Lung (tissue), 12 donors: ENCODE results near the gene CDC42BPB. TPM values are rescaled to one million over a fixed set of nuclear protein-coding genes. Genes with fewer than 3 reads are reported as not detected.

Source experiments
- ATAC-seq: fragments of 200-7000 bp; cut with Tn5 transposase; one replicate; pipeline ENCODE4 v1.9.1; 2020; ENCODE audit warnings: moderate number of reproducible peaks; ENCODE audit not compliant: insufficient read depth, low FRiP score
- DNase-seq, 3 donors: peaks; one replicate each; pipeline ENCODE4 v3.0.0-alpha.2; 2013 to 2017
- H3K27ac ChIP-seq, 2 donors: one replicate each; pipeline ENCODE4 v1.5.1; 2013; ENCODE audit warnings: mild to moderate bottlenecking in 2 of 2, moderate library complexity in 2 of 2, control low read depth in 1 of 2, inconsistent platforms in 1 of 2, low read depth in 1 of 2, low read length in 1 of 2
- H3K27me3 ChIP-seq, 3 donors: one replicate each; pipeline ENCODE4 v1.5.1; 2013; ENCODE audit warnings: low read length in 2 of 3; ENCODE audit not compliant: control insufficient read depth in 3 of 3, insufficient read depth in 3 of 3
- H3K36me3 ChIP-seq, 4 donors: one replicate each; pipeline ENCODE4 v1.5.1; 2013; ENCODE audit warnings: low read length in 4 of 4, mild to moderate bottlenecking in 1 of 4, moderate library complexity in 1 of 4; ENCODE audit not compliant: control insufficient read depth in 4 of 4, insufficient read depth in 4 of 4
- H3K4me1 ChIP-seq, 5 donors: one replicate each; pipeline ENCODE4 v1.5.1; 2013; ENCODE audit warnings: low read length in 5 of 5, mild to moderate bottlenecking in 2 of 5, moderate library complexity in 1 of 5; ENCODE audit not compliant: control insufficient read depth in 5 of 5, insufficient read depth in 5 of 5
- H3K4me3 ChIP-seq: one replicate; pipeline ENCODE4 v1.5.1; 2013; ENCODE audit warnings: mild to moderate bottlenecking, control low read depth, moderate library complexity
- H3K9ac ChIP-seq, 2 donors: one replicate each; pipeline ENCODE4 v1.5.1; 2013; ENCODE audit warnings: low read length in 2 of 2, control low read depth in 1 of 2; ENCODE audit not compliant: insufficient read depth in 1 of 2
- H3K9me3 ChIP-seq, 4 donors: one replicate each; pipeline ENCODE4 v1.5.1; 2013; ENCODE audit warnings: low read length in 3 of 4, mild to moderate bottlenecking in 1 of 4, moderate library complexity in 1 of 4; ENCODE audit not compliant: control insufficient read depth in 4 of 4, insufficient read depth in 3 of 4
- CTCF ChIP-seq: IDR thresholded peaks from 2 replicates; pipeline ENCODE4 v1.5.1; 2012; ENCODE audit warnings: mild to moderate bottlenecking; ENCODE audit errors: control extremely low read depth, extremely low read depth
- WGBS, 2 donors: extraction: QIAGEN DNeasy Blood & Tissue Kit; methylation state at CpG; one replicate each; pipeline ENCODE4 v1.1.7; 2013; 5-methylcytosine and 5-hydroxymethylcytosine counted together
- polyA plus RNA-seq, 2 donors: library from polyadenylated mRNA; stranded (reverse); fragments of 200-250 nt; gene quantifications; one replicate each; pipeline ENCODE4 v1.2.1, GENCODE V29; 2013
- total RNA-seq, 2 donors: library from RNA; depleted of rRNA in 1 of 2; stranded (reverse); fragments of >200 nt in 1 of 2; gene quantifications; one replicate each; pipeline ENCODE4 v1.2.1, GENCODE V29; 2014 to 2021
- donor health status: control.
- donor health status: control.
- donor health status: Bipolar disorder and iron deficiency.
- donor health status: healthy.
- donor health status: DM: yes; HTN: yes; CAD: no.

CDC42BPB gene
- total and polyA plus RNA-seq, 4 donors: 39.3 to 97.9 (median 66.6) TPM

DNA sequence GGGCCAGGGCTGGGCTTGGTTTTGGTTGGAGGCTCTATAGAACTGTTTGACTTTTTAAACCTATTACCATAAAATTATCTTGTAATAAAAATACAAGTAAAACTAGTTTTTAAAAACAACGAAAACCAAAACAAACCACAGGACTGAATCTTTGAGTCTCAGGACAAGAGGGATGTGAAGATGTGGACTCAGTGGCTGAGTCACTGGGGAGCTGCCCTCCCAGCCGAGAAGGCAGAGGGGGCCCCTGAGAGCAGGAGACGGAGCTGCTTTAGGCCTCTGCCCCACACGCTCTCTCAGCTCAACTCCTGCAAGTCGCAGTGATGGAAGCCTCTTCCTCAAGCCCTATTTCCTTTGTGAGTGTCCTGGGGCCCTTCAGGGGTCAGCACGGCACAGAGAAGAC is 59.0 kb downstream of the CDC42BPB start:
- Histone ChIP-seq H3K4me1 (peaks cover 0 to 2% (median 0%) of the 10 kb centered on the region in 5 donors), H3K27ac (no peak overlapping the region), H3K27me3 (no peaks in the 10 kb centered on the region), H3K36me3 (peaks cover 14 to 48% (median 23%) of the 10 kb centered on the region in 4 donors), H3K4me3 (no peak overlapping the region), H3K9me3 (no peaks in the 10 kb centered on the region), H3K9ac (no peak overlapping the region)
- ATAC-seq (no peak), DNase-seq (no peak)
- 86 to 88% methylated on average over 6 of the region's 6 CpGs for WGBS, 2 donors
- TF ChIP-seq CTCF: no peak

DNA sequence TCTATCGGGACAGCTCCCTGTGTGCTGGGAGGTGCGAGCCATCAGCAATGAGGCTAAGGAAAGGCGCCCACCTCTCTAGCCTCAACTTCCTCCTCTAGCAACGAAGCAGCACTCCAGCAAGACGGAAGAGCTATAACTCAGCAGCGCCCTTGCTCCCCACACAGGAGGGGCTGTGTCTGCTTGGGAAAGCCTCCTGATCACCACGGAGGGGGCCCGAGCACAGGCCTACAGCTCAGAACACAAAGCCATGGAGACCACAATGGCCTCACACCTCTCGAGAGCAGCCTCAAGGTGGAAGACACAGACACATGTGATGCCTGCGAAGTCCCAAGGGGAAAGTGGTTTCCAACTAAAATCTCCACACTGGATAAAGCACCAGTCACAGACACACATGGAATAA is 60.4 kb downstream of the CDC42BPB start:
- ATAC-seq (no peak), DNase-seq (no peak)
- 73 to 88% methylated on average over 10 of the region's 10 CpGs for WGBS, 2 donors
- Histone ChIP-seq H3K4me1 (peaks cover 0 to 3% (median 0%) of the 10 kb centered on the region in 5 donors), H3K9me3 (no peaks in the 10 kb centered on the region), H3K27me3 (no peaks in the 10 kb centered on the region), H3K9ac (no peak overlapping the region), H3K27ac (no peak overlapping the region), H3K4me3 (no peak overlapping the region), H3K36me3 (peaks cover 14 to 43% (median 25%) of the 10 kb centered on the region in 4 donors)
- TF ChIP-seq CTCF: no peak

DNA sequence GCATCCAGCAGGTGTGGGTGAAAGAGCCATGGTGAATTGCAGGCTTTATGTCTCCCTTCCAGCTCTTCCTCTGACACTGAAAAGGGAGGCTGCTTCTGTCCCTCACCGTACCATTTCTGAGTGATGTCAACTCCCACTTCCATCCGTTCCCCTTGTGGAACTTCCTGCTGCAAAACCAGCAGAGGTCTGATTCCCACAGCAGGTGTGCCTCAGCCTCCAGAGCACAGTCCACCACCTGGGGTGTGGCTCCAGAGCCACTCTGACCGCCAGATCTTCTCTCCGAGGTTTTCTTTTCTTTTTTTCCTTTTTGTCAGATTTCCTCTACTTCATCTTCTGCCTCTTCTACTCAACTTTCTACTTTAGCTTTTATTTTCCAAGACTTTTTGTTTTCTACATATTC is 62.7 kb downstream of the CDC42BPB start:
- Histone ChIP-seq H3K27me3 (no peaks in the 10 kb centered on the region), H3K9ac (no peak overlapping the region), H3K4me1 (peaks cover 0 to 3% (median 0%) of the 10 kb centered on the region in 5 donors), H3K27ac (no peak overlapping the region), H3K4me3 (no peak overlapping the region), H3K36me3 (peaks cover 24 to 40% (median 35%) of the 10 kb centered on the region in 4 donors), H3K9me3 (peaks cover 0 to 4% (median 0%) of the 10 kb centered on the region in 4 donors)
- ATAC-seq: no peak
- no peak for DNase-seq
- WGBS, 2 donors: 61 to 66% methylated on average over 4 of the region's 4 CpGs
- TF ChIP-seq CTCF: no peak

- Histone ChIP-seq H3K9me3 (peaks cover 0 to 5% (median 0%) of the 10 kb centered on the region in 4 donors), H3K36me3 (peaks cover 31 to 40% (median 36%) of the 10 kb centered on the region in 4 donors), H3K4me1 (peaks cover 0 to 3% (median 0%) of the 10 kb centered on the region in 5 donors), H3K27me3 (no peaks in the 10 kb centered on the region), H3K27ac (no peak overlapping the region), H3K9ac (no peak overlapping the region), H3K4me3 (no peak overlapping the region)
- ATAC-seq (peak; percentile 53), DNase-seq (no peak)
- TF ChIP-seq CTCF: no peak
- WGBS, 2 donors: 58 to 80% methylated on average over 3 of the region's 3 CpGs
Measured at GRCh38 chr14:102993523-102993922, 63.8 kb downstream of the CDC42BPB start.
